T-helper 2 cell treated with Interferon-gamma antibody and Interleukin-4, amounts not matched to agents 100 ng/mL and 5 ng/mL, for 36 hours (primary cell): ENCODE data around the gene SELENOS. TPM values are rescaled to one million over a fixed set of nuclear protein-coding genes. Genes with fewer than 3 reads are reported as not detected.

Source experiments
- intact Hi-C: fragments of 100-400 bp; cut with micrococcal nuclease; formaldehyde crosslinking; loops from one replicate; pipeline ENCODE4 v1.15.1; 2023
- total RNA-seq: library from RNA; stranded (reverse); gene quantifications from 2 replicates; pipeline ENCODE4 v1.2.3, GENCODE V29; 2022

The SELENOS gene
- total RNA-seq, 1 donor from 2014 or later = 42.5 TPM

DNA sequence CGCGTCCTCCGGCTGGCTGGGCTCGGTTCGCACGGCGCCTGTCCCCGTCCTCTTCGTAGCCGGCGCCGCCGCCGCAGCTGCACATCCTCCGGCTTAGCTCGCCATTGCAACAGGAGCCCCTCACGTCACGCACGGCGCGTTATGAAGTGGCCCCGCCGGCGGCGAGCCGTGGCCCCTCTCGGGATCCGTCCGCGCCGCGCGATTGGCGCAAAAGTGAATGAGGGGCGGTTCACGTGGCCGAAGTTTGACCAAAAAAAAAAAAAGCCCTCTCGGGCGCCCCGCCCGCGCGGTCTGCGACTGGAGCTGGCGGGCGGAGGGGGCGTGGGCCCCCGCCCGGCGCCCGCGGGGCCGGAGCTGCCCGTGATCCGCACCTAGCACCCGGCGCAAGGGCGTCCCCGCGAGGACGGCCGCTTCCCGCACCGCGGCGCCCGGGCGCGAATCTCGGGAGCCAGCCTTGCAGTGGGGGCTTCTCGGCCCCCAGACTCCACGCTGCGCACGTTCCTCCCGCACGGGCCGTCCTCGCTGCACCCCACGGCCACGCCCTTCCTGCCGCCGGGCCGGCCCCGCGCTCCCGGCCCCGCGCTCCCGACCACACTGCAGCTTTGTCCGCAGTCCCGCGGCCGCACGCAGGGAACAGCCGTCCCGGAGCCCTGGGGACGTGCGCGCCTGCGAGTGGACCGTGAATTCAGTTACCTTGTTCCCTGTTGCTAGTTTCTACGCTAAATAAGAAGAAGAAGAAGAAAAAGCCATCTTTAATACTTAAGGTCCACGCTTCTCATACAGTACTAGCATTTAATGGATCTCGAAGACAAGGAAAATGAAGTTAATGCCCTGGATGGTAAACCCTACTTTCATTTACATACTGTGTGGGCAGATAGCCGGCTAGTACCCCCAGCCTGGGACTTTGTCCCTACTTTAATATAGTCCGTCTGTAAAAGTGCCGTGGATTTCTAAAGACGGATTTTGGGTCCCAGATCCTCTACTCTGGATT lies 25.2 kb downstream of the SELENOS start, which contains the start of gene CHSY1:
TSS of gene CHSY1 (minus strand) at position 219 of the 991 bp plus-strand sequence. CDS start 592 bp downstream, outside the sequence.
- intact Hi-C loops = loop anchor here (2.0 kb wide), 2 partner anchors 43 to 649 kb away; partner anchors contain the start of genes ASB7, LINS1 and SNRPA1

DNA sequence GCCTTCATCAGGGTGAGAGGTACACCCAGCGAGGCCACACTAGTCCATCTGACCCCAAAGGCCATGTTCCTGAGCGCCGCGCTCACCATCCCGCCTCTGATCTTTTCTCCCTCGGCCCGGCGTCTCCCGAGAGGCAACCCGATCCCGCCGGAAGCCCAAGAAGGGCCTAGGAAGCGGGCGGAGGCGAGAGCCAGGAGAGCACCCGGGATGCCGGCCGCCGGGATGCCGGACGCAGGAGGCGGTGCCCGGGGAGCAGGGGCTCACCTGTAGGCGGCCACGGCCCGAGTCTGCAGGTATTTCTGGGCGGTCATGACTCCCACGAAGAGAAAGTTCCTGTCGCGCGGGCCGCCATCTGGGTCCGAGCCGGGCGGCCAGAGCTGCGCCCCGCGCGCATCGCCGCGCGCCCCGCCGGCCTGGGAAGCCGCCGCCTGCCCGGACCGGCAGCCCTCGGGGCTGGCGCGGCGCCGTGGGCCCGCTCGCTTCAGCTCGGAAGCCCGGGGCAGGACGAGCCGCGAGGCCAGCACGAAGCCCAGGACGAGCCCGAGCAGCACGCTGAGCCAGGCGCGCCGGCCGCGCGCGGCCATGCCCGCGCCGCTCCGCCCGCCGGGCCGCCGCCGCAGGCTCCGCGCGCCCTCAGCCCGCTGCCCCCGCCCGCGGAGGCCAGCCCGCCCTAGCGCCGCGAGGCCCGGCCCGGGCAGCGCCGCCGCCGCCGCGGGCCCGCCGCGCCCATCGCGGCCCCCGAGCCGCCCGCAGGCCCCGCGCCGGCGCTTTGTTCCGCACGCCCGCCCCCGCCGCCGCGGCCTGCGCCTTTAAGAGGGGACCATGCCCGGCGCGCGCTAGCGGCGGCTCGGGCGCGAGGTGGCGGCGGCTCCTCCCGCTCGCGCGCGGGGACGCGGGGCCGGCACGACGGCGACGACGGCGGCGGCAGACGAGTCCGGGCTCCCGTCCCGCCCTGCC lies 26.1 kb downstream of the SELENOS start:
- intact Hi-C loops = loop anchor here (1.0 to 2.0 kb wide), 2 partner anchors 9 to 648 kb away; partner anchors contain the start of genes ASB7 and LINS1

DNA sequence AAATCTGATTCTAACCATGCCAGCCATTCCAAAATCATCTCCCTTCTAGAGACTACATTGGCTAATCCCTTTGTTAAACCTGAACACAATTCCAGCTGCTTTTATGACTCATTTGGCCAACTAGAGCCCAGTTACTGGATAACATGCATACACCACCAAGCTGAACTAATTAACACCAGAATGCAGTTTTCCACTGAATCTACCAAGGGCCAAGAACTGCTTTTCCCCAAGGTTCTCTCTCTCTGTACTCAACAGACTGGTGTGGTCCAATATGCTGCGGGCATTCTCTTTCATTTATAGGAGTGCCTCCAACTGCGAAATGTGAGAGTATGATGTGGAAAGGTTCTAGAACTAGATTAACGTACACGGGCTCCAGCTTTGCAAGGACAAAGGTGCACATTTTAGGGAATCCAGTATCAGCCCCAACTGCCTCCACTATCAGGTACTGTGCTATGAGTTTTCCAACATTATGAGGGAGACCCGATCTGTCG lies 26.9 kb downstream of the SELENOS start:
- intact Hi-C loops = loop anchor here (1.0 to 2.0 kb wide), 2 partner anchors 8 to 648 kb away; partner anchors contain the start of genes ASB7 and LINS1

DNA sequence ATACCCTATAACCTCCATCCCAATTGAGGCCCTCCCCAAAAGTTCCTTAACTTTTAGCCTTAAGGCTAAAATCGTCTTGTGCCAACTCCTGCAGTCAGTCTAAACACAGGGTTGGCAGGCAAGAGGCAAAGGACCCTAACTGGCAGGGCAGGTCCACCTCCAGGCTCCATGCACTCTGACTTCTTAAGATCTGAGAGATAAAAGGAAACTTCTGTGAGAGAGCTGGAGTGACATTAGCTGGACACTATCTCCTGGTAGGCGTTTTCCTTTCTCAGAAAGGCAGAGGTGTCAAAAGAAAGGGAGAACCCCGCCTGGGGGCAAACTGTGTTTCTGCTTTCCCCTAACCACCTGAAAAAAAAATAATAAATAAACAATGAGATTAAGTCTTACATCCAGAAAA lies 29.0 kb downstream of the SELENOS start:
- intact Hi-C loops = no loop called here

- intact Hi-C loops = no loop called here
Measured at GRCh38 chr15:101246824-101247745, 30.2 kb downstream of the SELENOS start.

- intact Hi-C loops = no loop called here
Measured at GRCh38 chr15:101246391-101246790, 30.9 kb downstream of the SELENOS start.

DNA sequence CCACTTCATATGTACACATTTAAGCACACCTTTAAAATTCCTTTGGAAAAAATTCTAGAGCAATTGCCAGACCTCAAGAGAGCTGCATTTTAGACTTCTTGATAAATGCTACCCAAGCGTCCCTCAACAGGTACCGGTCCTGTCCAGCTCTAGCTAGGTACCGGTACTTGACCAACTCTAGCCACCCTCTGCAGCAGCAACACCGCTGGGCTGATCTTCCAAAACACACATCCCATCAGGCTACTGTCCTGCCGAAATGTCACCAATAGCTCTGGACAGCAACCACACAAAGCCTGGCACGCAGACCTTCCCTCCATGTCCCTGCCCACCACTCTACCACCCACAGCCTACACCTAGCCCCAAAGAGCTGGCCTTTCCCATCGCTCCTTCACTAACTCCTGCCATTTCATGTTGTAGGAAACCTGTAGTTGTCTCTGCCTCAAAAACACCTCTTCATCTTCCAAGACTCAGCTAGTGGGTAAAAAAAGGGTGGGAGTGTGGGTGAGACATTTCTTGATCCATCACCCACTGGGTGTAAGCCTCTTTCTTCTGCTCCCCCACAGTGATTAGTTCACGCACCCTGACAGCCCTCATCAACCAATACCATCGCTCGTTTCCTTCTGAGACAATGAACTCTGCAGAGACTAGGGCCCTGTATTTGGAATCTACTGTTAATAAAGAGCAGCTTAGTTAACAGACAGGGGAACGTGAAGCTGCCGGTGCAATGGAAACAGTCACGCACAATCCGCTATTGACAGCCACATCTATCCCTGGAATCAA lies 32.2 kb downstream of the SELENOS start:
- intact Hi-C loops = no loop called here

- intact Hi-C loops = no loop called here
Measured at GRCh38 chr15:101244036-101244781, 33.1 kb downstream of the SELENOS start.

DNA sequence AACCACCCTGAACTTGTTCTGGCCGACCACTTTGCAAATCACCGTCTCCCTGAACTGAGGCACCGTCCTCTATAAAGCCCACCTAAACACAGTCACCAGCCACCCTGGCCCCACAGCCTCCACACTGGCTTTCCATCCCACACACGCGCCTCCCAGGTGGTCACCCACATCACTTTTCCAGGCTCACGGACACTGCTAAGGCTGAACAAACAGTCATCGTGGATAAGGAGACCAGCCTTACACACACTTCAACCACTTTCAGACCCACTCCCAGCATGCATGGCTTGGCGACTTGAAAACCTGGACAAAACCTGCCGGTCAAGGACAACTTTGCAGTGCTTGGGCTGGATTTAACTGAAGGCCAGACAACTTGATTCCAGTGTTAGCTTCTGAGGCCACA lies 33.9 kb downstream of the SELENOS start:
- intact Hi-C loops = loop anchor here (2.0 kb wide), 1 partner anchor 37 kb away; no protein-coding TSS in a partner anchor

DNA sequence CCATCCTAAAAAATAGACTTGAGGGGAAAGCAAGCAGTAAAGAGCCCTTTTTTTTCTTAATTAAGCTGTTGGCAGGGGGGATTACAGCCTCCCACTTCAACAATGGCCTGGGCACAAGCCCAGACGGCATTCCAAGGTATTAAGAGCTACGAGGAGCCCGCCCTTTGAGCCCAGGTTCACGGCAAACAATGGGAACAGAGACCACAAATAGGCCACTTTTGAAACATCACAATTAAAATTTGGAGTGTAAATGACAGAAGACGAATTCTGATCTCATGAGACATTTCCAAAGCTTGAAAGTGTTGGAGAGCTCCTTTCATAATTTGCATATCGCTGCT lies 34.3 kb downstream of the SELENOS start:
- intact Hi-C loops = loop anchor here (1.0 to 2.0 kb wide), 5 partner anchors 7 to 116 kb away; no protein-coding TSS in a partner anchor

GRCh38 chr15:101242160-101242998 lies 34.9 kb downstream of the SELENOS start:
- intact Hi-C loops = loop anchor here (1.0 to 2.0 kb wide), 5 partner anchors 8 to 115 kb away; no protein-coding TSS in a partner anchor

- intact Hi-C loops = no loop called here
Measured at GRCh38 chr15:101240358-101240757, 36.9 kb downstream of the SELENOS start.

DNA sequence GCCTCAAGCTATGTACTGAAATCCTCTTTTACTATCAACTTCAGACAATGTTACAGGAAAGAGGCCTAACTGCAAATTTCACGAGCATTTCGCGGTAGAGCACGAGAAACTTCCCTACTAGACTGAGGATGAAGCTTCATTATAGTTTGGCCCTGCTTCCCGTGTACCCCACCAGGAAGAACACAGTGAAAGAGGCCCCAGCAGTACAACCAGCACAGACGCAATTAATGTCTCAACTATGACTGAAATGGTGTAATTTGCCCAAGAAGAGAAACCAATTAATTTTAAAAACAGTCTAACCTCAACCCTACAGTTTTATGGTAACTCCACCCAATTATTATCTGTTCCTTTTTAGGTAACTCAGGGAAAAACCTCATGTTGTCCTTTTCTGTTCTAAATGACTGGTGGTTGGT lies 37.6 kb downstream of the SELENOS start:
- intact Hi-C loops = no loop called here

- intact Hi-C loops = no loop called here
Measured at GRCh38 chr15:101237251-101237650, 40.0 kb downstream of the SELENOS start.

DNA sequence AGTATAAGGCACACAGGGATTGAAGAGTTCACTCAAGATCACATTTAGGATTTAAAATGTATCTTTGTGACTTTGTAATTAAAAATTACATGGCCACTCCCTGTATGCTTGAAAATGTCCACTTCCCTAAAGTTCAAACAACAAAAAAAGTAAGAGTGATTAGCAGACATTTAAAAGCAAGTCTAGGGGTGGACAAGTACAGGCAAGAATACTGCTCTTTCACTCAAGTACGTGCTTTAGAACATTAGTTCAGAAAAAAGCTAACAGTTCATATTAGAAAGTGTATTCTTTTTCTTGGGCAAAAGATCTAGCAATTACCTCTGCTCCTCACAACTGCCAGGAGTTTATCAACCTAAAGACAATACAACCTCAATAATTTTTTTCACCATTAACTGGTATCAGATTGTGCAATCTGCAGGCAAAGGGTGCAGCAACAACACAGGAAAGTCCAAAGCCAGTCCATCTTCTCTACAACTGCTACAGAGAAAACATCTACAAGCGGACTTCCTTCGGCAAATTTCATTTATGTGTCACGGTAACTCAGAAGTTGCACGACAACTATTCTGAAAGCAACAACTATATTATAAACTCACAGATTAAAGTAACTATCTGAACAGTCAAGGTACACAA lies 43.5 kb downstream of the SELENOS start:
- intact Hi-C loops = no loop called here

DNA sequence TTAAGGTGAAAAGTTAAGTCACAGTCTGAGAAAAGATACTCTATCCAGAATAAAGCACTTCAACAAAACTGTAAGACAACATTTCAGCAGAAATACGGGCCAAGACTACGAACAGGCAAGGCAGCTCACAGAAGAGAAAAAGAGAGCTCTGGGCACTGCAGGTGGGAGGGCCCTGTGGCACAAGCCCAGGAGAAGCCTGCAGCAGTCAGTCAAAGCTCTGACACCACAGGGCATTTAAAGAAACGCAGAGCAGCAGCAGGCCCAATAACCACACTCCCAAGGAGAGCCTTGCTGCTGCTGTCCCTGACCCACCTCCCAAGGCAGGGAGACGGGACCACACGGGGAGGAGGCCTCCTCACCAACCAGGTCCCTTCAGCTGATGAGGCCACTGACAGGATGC lies 44.6 kb downstream of the SELENOS start:
- intact Hi-C loops = no loop called here

DNA sequence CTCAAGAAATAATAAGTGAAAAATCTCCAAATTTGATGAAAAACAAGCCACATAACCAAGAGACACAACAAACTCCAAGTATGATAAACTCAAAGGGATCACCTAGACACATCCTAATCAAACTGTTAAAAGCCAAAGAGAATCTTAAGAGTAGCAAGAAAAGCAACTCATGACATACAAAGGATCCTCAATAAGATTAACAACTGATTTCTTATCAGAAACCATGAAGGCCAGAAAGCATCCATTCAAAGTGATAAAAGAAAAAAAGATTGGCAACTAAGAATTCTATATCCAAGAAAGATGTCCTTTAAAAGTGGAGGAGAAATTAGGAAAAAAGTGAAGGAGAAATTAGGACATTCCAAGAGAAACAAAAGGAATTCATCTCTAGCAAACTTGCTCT lies 49.0 kb downstream of the SELENOS start:
- intact Hi-C loops = no loop called here
